GM21825 (cell line): Measurements from ENCODE around the gene FOXO3B.
"Not testable (repeated sequence)": the region's sequence is repeated elsewhere in the genome, so short reads cannot be mapped to it uniquely, and the experiment has no call there.

Experiments used
- ATAC-seq: cut with Tn5 transposase; IDR thresholded peaks from one replicate; pipeline ENCODE4 v1.9.1; 2021; ENCODE audit warnings: mild to moderate bottlenecking, moderate library complexity; ENCODE audit not compliant: unreplicated experiment

The FOXO3B gene

GRCh38 chr17:18681767-18682571 is at the start of gene FOXO3B:
Gene FOXO3B (minus strand): TSS chr17:18682314. CDS start chr17:18681651, 663 bp downstream.
- ATAC-seq, result peak; percentile 75

- not testable (repeated sequence) for ATAC-seq
Measured at GRCh38 chr17:18723509-18723908, 41.4 kb upstream of the FOXO3B start.

- ATAC-seq, result not testable (repeated sequence)
Measured at GRCh38 chr17:18722612-18723011, 40.5 kb upstream of the FOXO3B start.

GRCh38 chr17:18721775-18722547 is 39.8 kb upstream of the FOXO3B start:
- not testable (repeated sequence) for ATAC-seq

- not testable (repeated sequence) for ATAC-seq
Measured at GRCh38 chr17:18719428-18720110, 37.5 kb upstream of the FOXO3B start.

- not testable (repeated sequence) for ATAC-seq
Measured at GRCh38 chr17:18718643-18719427, 36.7 kb upstream of the FOXO3B start.

- ATAC-seq, result not testable (repeated sequence)
Measured at GRCh38 chr17:18712354-18712999, 30.4 kb upstream of the FOXO3B start.

GRCh38 chr17:18708215-18708614 is 26.1 kb upstream of the FOXO3B start:
- not testable (repeated sequence) for ATAC-seq

- ATAC-seq, result not testable (repeated sequence)
Measured at GRCh38 chr17:18705955-18706354, 23.8 kb upstream of the FOXO3B start.

- not testable (repeated sequence) for ATAC-seq
Measured at GRCh38 chr17:18698473-18699103, 16.5 kb upstream of the FOXO3B start.

GRCh38 chr17:18695143-18695542 is 13.0 kb upstream of the FOXO3B start:
- ATAC-seq, result not testable (repeated sequence)

- ATAC-seq, result peak; percentile 10
Measured at GRCh38 chr17:18682668-18683067, 554 bp upstream of the FOXO3B start.

- ATAC-seq, result not testable (repeated sequence)
Measured at GRCh38 chr17:18677381-18677780, 4.7 kb downstream of the FOXO3B start.

GRCh38 chr17:18676928-18677327 is 5.2 kb downstream of the FOXO3B start:
- not testable (repeated sequence) for ATAC-seq

GRCh38 chr17:18672395-18673227 is 9.5 kb downstream of the FOXO3B start:
- not testable (repeated sequence) for ATAC-seq

- ATAC-seq, result not testable (repeated sequence)
Measured at GRCh38 chr17:18668625-18669024, 13.5 kb downstream of the FOXO3B start.

GRCh38 chr17:18667535-18667934 is 14.6 kb downstream of the FOXO3B start:
- not testable (repeated sequence) for ATAC-seq

- ATAC-seq, result not testable (repeated sequence)
Measured at GRCh38 chr17:18666326-18666725, 15.8 kb downstream of the FOXO3B start.
